Mucosa of rectum (tissue), 2 donors: ENCODE results near the gene JADE3.

Experiments
- H3K27ac ChIP-seq, 2 donors: one replicate each; pipeline ENCODE4 v1.7.0; 2013; ENCODE audit warnings: inconsistent platforms in 2 of 2, low read depth in 2 of 2, low read length in 2 of 2
- H3K27me3 ChIP-seq, 2 donors: one replicate each; pipeline ENCODE4 v1.7.0; 2013; ENCODE audit warnings: low read length in 2 of 2; ENCODE audit not compliant: control insufficient read depth in 2 of 2, insufficient read depth in 2 of 2
- H3K36me3 ChIP-seq, 2 donors: one replicate each; pipeline ENCODE4 v1.7.0; 2013; ENCODE audit warnings: low read length in 2 of 2; ENCODE audit not compliant: control insufficient read depth in 2 of 2, insufficient read depth in 2 of 2
- H3K4me1 ChIP-seq, 2 donors: one replicate each; pipeline ENCODE4 v1.7.0; 2013; ENCODE audit warnings: low read length in 2 of 2, mild to moderate bottlenecking in 1 of 2; ENCODE audit not compliant: control insufficient read depth in 2 of 2, insufficient read depth in 2 of 2
- H3K4me3 ChIP-seq, 2 donors: one replicate each; pipeline ENCODE4 v1.7.0; 2013; ENCODE audit warnings: low read length in 2 of 2
- H3K9ac ChIP-seq, 2 donors: one replicate each; pipeline ENCODE4 v1.7.0; 2013; ENCODE audit warnings: low read length in 2 of 2, low read depth in 1 of 2, mild to moderate bottlenecking in 1 of 2
- H3K9me3 ChIP-seq, 2 donors: one replicate each; pipeline ENCODE4 v1.7.0; 2013; ENCODE audit warnings: low read length in 2 of 2; ENCODE audit not compliant: control insufficient read depth in 2 of 2
- donor health status: healthy.
- donor health status: Normal muscosa, but diverticular disease.

Gene JADE3

DNA sequence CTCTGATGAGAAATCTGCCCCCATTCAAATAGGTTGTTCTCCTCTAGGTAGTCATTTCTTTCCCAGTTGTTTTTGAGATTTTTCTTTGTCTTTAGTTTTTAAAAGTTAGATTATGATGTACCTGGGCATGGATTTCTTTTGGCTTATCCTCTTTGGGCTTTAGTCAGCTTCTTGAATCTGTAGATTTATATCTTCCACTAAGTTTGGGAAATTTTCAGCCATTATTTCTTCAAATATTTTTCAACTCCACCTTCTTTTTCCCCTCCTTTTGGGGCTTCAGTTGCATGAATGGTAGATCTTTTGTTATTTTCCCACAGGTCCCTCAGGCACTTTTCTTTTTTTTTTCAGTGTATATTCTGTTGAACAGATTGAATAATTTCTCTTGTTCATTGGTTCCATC is 77.3 kb downstream of the JADE3 start:
- Histone ChIP-seq H3K36me3 (peaks cover 0 to 4% of the 10 kb centered on the region in 2 donors), H3K27ac (no peak overlapping the region), H3K9me3 (no peaks in the 10 kb centered on the region), H3K9ac (no peak overlapping the region), H3K27me3 (no peaks in the 10 kb centered on the region), H3K4me1 (no peaks in the 10 kb centered on the region), H3K4me3 (no peak overlapping the region)

DNA sequence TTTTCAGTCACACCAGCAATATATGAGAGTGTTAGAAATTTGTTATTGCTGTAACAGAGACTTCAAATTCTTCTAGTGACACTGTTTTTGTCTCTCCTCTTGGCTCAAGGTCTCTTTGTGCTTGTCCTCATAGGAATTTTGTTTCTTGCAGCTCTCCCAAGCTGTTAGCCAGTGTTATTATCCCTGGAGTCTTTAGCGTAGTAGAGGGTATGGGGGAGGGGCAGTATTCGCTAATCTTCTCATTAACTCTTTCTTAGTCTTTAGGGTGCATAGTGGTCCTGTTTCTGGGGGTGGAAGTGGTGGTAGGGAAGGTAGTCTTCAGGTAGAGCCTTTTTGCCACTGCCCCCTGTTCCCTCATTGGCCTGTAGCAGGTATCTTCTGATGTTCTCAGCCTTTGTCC is 79.4 kb downstream of the JADE3 start:
- Histone ChIP-seq H3K9me3 (no peaks in the 10 kb centered on the region), H3K9ac (no peak overlapping the region), H3K4me1 (no peaks in the 10 kb centered on the region), H3K27ac (no peak overlapping the region), H3K4me3 (no peak overlapping the region), H3K36me3 (peaks cover 0 to 4% of the 10 kb centered on the region in 2 donors), H3K27me3 (peaks cover 0 to 2% of the 10 kb centered on the region in 2 donors)

DNA sequence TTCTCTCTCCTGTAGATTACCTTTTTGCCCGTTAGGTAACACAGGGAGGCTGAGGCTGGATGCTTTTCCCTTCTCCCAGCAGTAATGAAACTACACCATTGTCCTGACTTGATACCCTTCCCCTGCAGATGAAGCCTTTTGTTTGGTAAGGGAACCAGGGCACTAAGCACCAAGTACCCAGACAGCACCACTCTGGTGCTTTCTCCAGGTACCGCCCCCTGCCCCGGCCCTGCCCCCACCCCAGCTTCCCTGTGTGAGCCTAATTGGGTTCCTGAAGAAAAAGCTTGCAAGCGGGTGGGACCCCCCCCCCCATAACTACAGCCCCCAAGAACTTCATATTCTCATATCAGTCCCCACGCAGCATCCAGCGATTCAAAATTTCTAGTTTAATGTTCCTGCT is 79.8 kb downstream of the JADE3 start:
- Histone ChIP-seq H3K9me3 (no peaks in the 10 kb centered on the region), H3K36me3 (peaks cover 0 to 4% of the 10 kb centered on the region in 2 donors), H3K4me3 (no peak overlapping the region), H3K27ac (no peak overlapping the region), H3K4me1 (no peaks in the 10 kb centered on the region), H3K9ac (no peak overlapping the region), H3K27me3 (peaks cover 0 to 3% of the 10 kb centered on the region in 2 donors)

DNA sequence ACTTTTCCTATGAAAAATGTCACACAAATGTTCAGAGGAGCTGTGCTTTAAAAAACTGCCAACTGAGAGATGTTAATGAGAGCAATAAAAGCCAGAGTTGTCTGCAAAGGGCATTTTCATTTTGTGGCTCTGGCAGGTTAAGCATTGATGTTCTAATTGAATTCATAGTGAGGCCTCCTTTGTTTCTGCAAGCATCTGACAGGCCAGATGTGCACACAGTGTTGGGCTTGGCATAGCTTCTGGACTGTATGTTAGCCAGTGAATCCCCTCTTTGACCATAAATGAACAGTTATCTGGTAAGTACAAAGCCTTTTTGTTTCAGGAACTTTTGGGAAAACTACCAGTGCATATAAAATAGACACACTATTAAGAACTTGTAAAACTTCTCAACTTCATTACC is 81.9 kb downstream of the JADE3 start:
- H3K27ac ChIP-seq = no peak overlapping the region
- no peak overlapping the region for H3K9ac ChIP-seq
- H3K4me1 ChIP-seq = no peaks in the 10 kb centered on the region
- no peaks in the 10 kb centered on the region for H3K36me3 ChIP-seq
- H3K27me3 ChIP-seq = peaks cover 3% of the 10 kb centered on the region in 2 donors
- no peaks in the 10 kb centered on the region for H3K9me3 ChIP-seq
- no peak overlapping the region for H3K4me3 ChIP-seq

DNA sequence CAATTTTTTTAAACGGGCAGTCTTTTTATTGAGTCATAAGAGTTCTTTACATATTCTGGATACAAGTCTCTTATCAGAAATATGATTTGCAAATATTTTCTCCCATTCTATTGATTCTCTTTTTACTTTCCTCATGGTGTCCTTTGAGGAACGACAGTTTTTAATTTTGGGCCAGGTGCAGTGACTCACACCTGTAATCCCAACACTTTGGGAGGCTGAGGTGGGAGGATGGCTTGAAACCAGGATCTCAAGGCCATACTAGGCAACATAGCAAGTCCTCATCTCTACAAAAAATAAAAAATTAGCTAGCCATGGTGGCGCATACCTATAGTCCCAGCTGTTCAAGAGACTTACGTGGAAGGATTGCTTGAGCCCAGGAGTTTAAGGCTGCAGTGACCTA is 99.9 kb downstream of the JADE3 start:
- Histone ChIP-seq H3K36me3 (no peaks in the 10 kb centered on the region), H3K27ac (no peak overlapping the region), H3K4me3 (no peak overlapping the region), H3K4me1 (no peaks in the 10 kb centered on the region), H3K9ac (no peak overlapping the region), H3K9me3 (no peaks in the 10 kb centered on the region), H3K27me3 (peaks cover 0 to 7% of the 10 kb centered on the region in 2 donors)

DNA sequence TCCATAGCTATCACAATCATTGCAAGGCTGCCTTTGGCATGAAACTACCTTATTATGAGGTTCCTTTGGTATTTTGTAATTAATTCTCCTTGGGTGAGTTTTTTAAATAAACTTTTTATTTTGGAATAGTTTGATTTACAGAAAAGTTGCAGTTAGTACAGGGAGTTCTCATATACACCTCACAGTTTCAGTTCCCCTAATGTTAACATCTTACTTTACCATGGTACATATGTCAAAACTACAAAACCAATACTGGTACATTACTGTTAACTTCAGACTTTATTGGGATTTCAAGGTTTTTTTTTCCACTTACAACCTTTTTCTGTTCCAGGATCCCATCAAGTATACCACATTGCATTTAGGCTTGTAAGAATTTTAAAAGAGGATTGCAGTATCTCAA is 114.0 kb downstream of the JADE3 start:
- H3K4me3 ChIP-seq = no peak overlapping the region
- H3K27ac ChIP-seq = no peak overlapping the region
- H3K9ac ChIP-seq = no peak overlapping the region
- H3K9me3 ChIP-seq = no peaks in the 10 kb centered on the region
- peaks cover 0 to 4% of the 10 kb centered on the region in 2 donors for H3K27me3 ChIP-seq
- no peaks in the 10 kb centered on the region for H3K4me1 ChIP-seq
- no peaks in the 10 kb centered on the region for H3K36me3 ChIP-seq

DNA sequence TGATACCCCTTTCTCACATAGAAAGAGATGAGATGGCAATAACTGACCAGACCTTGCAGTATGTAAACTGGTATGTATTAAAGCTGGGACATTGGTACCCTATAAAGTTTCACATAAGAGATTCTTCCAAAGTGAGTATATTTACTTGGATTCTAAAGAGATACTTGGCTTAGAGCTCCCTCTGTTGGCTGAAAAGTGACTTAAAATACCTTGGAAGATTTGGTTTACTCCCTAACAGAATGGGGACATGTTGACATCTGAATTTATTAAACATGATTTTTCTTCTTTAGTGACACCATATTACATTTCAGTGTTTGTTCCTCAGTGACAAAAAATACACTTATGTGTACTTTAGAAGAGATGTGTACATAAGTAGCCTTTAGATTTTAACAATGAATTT is 118.1 kb downstream of the JADE3 start:
- Histone ChIP-seq H3K27ac (no peak overlapping the region), H3K4me1 (no peaks in the 10 kb centered on the region), H3K9ac (no peak overlapping the region), H3K4me3 (no peak overlapping the region), H3K36me3 (no peaks in the 10 kb centered on the region), H3K27me3 (peaks cover 0 to 4% of the 10 kb centered on the region in 2 donors), H3K9me3 (no peaks in the 10 kb centered on the region)

DNA sequence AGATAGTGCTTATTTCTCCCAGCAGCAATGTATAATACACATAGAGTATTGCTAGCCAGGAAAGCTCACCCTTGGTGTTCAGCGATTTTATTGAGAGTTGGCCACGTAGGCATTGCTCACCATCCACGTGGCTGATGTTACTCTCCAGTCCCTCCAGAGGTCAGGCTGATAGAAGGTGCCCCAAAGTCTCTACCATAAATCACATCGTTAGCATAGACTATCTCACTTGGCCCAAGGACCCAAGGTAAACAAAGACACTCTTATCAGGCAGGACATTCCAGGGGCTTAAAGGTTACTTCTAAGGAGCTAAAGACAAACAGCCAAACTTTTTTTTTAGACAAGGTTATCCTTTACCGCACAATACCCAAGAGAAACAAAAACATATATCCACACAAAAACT is 135.8 kb downstream of the JADE3 start:
- H3K4me1 ChIP-seq = no peaks in the 10 kb centered on the region
- H3K9me3 ChIP-seq = no peaks in the 10 kb centered on the region
- H3K27ac ChIP-seq = no peak overlapping the region
- H3K36me3 ChIP-seq = no peaks in the 10 kb centered on the region
- no peak overlapping the region for H3K9ac ChIP-seq
- H3K4me3 ChIP-seq = no peak overlapping the region
- H3K27me3 ChIP-seq = no peaks in the 10 kb centered on the region

DNA sequence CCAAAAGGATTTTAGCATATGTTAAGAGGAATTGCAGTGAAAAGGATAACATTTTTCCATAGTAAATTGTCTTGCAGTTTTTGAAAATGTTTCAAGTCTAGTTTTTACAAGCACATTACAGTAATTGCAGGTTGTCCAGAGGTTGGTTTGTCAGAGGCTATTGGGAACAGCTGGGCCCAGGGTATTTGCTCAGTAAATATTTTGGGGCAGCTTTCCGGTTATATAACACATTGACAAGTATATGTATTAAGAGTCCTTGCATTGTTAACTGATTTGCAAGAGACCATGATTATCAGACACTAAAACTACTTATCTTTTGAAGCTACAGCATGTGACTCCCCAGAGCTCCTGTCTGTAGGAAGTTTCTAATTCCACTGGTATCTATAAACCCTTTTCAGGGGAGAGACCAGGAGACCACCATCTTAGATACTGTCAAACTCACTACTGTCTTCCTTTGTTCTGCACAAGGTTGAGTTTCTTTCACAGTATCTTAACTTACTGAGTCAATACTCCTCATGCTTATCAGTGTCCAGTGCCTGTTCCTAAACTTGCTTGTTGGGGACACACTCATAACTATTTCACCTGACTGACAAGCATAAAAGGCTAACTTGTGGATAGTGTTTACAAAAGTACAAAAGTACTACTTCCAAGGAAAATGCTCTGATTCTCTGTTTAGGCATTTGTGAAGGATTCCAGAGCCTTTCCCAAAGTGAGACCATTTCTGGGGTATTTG is 147.1 kb downstream of the JADE3 start:
- no peaks in the 10 kb centered on the region for H3K36me3 ChIP-seq
- no peak overlapping the region for H3K4me3 ChIP-seq
- no peaks in the 10 kb centered on the region for H3K9me3 ChIP-seq
- H3K9ac ChIP-seq = no peak overlapping the region
- peaks cover 0 to 11% of the 10 kb centered on the region in 2 donors for H3K27me3 ChIP-seq
- H3K27ac ChIP-seq = no peak overlapping the region
- H3K4me1 ChIP-seq = no peaks in the 10 kb centered on the region

DNA sequence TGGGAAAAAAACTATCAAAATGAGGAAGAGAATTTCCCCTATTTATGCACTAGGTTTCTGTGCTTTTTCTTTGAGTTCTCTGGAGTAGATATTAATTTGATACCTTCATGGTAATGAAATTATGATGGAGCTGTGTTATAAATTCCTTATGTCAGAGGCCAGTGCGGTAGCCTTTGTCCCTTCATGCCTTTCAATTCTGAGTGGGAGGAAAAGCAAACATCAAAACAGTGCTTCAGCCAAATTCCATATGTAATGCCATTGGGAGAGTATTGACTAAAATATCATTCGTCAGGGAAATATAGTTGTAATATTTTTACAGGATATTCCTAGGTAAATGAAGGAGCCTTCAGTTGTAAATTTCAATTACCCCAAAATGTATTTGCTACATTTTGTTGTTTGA is 148.5 kb downstream of the JADE3 start:
- H3K27ac ChIP-seq = no peak overlapping the region
- H3K4me1 ChIP-seq = no peaks in the 10 kb centered on the region
- no peak overlapping the region for H3K9ac ChIP-seq
- peaks cover 0 to 12% of the 10 kb centered on the region in 2 donors for H3K27me3 ChIP-seq
- H3K9me3 ChIP-seq = no peaks in the 10 kb centered on the region
- no peak overlapping the region for H3K4me3 ChIP-seq
- H3K36me3 ChIP-seq = no peaks in the 10 kb centered on the region
